T-helper 2 cell treated with Interferon-gamma antibody and Interleukin-4, amounts not matched to agents 100 ng/mL and 5 ng/mL, for 36 hours (primary cell): ENCODE results near the gene PNRC2. TPM values are rescaled to one million over a fixed set of nuclear protein-coding genes. Genes with fewer than 3 reads are reported as not detected.

Source experiments
- total RNA-seq: library from RNA; stranded (reverse); gene quantifications from 2 replicates; pipeline ENCODE4 v1.2.3, GENCODE V29; 2022

The PNRC2 gene
- total RNA-seq, 1 donor from 2014 or later: 129 TPM

Other genes with a start within 250 kb of the PNRC2 start
- 36.4 and 36.6 TPM in 2 replicates for gene ELOA, start 216.4 kb upstream of the PNRC2 start, total RNA-seq
- 59.3 and 62.5 TPM in 2 replicates for gene PITHD1, start 181.4 kb upstream of the PNRC2 start, total RNA-seq
- 85.5 and 86.7 TPM in 2 replicates for gene LYPLA2, start 168.7 kb upstream of the PNRC2 start, total RNA-seq
- gene GALE, start 159.1 kb upstream of the PNRC2 start, total RNA-seq: 25.3 TPM in 2 replicates
- gene HMGCL, start 134.4 kb upstream of the PNRC2 start, total RNA-seq: 18.1 and 18.6 TPM in 2 replicates
- gene FUCA1, start 91.5 kb upstream of the PNRC2 start, total RNA-seq: 3.7 and 4.2 TPM in 2 replicates
- gene CNR2, start 46.5 kb upstream of the PNRC2 start, total RNA-seq: 0.16 TPM in 2 replicates
- 220 and 233 TPM in 2 replicates for gene SRSF10, start 20.5 kb downstream of the PNRC2 start, total RNA-seq
- gene MYOM3, start 152.3 kb downstream of the PNRC2 start, total RNA-seq: not detected in 2 replicates
- gene IL22RA1, start 183.3 kb downstream of the PNRC2 start, total RNA-seq: not detected in 2 replicates
- 2.5 and 2.7 TPM in 2 replicates for gene IFNLR1, start 227.5 kb downstream of the PNRC2 start, total RNA-seq